GM23248 (cell line): ENCODE results near the gene UBQLN4.

Experiments
- EZH2 ChIP-seq: fragments of 200-600 bp; sonication (generic); IDR thresholded peaks from 2 replicates; pipeline ENCODE4 v1.6.1; 2018; ENCODE audit warnings: antibody characterized with exemption, mild to moderate bottlenecking; ENCODE audit not compliant: insufficient read depth, poor library complexity, severe bottlenecking
- EZH2phosphoT487 ChIP-seq: fragments of 200-600 bp; sonication (generic); IDR thresholded peaks from 2 replicates; pipeline ENCODE4 v1.6.1; 2018; ENCODE audit warnings: antibody characterized with exemption, moderate library complexity, mild to moderate bottlenecking, low read depth; ENCODE audit not compliant: insufficient read depth

- TF ChIP-seq EZH2phosphoT487, result no peak
- TF ChIP-seq EZH2, result no peak
These were observed 8.5 kb downstream of the UBQLN4 start for GRCh38 chr1:156045076-156045475.
